ENCODE measurements around the gene NBAS. TPM values are rescaled to one million over a fixed set of nuclear protein-coding genes. Genes with fewer than 3 reads are reported as not detected.
A peak's percentile ranks its signal among the peaks of the same experiment; 100 is the strongest.

Gene NBAS
- total and polyA plus RNA-seq, 3 experiments from 2014 or later = 22.0 to 34.1 (median 30.6) TPM

- Mint-ChIP-seq H3K36me3 (peaks cover 23 to 89% (median 35%) of the 10 kb centered on the region in 3 donors), H3K4me3 (no peak overlapping the region), H3K9me3 (no peaks in the 10 kb centered on the region), H3K27ac (peak overlapping the region in 1 of 8 donors; percentile 23), H3K4me1 (peaks cover 0 to 5% (median under 1%) of the 10 kb centered on the region in 3 donors), H3K27me3 (no peaks in the 10 kb centered on the region)
- H3K9me3 ChIP-seq (ENCODE audit: low read length) = no peaks in the 10 kb centered on the region
- no peak overlapping the region for H3K27ac ChIP-seq (ENCODE audit: low read depth, low read length)
- POLR2A ChIA-PET = no interaction called here
- CTCF ChIA-PET = no interaction called here
- H3K27me3 ChIP-seq (ENCODE audit: insufficient read depth, low read length, poor library complexity, severe bottlenecking) = no peaks in the 10 kb centered on the region
- H3K4me1 ChIP-seq (ENCODE audit: insufficient read depth, low read length) = no peaks in the 10 kb centered on the region
- no peak overlapping the region for H3K4me3 ChIP-seq (ENCODE audit: low read length)
- DNase-seq = no peak
- H3K36me3 ChIP-seq (ENCODE audit: insufficient read depth, low read length) = peaks cover 73% of the 10 kb centered on the region
Measured at GRCh38 chr2:15603948-15604347, 42.8 kb upstream of the NBAS start.

DNA sequence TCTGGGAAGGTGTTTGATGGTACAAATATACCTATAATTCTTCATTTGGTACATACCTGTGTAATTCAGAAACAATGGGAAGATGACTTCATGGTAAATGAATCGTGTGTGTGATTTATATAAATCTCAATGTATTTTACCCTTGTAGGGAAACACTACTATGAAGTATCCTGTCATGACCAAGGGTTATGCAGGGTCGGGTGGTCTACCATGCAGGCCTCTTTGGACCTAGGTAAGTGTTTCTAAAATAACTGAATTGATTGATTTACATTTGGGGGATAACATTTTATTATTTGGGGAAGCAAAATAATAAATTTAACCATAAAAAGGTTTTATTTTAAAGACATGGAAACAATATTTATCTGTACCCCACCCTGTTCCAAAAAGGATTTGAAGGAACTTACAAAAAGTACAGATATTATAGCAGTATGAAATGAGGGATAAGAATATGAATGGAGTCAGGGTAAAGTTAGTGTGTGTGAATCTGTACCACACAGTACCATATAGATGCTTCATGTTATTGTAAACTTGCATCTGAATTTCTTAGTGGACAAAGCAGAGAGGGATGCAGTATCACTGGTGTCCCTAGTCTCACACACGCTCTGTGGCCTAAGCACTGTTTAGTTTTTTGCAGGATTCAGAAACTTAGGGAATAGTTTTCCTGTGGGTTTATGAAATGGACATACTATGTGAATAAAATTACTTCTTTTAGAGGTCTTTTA lies 42.1 kb upstream of the NBAS start:
- Mint-ChIP-seq H3K36me3 (peaks cover 23 to 94% (median 35%) of the 10 kb centered on the region in 3 donors), H3K27ac (peak overlapping the region in 1 of 8 donors; percentile 24), H3K27me3 (no peaks in the 10 kb centered on the region), H3K4me3 (no peak overlapping the region), H3K4me1 (peaks cover 0 to 5% (median 4%) of the 10 kb centered on the region in 3 donors), H3K9me3 (no peaks in the 10 kb centered on the region)
- DNase-seq = no peak
- Histone ChIP-seq H3K4me1 (ENCODE audit: insufficient read depth, low read length) (no peaks in the 10 kb centered on the region), H3K4me3 (ENCODE audit: low read length) (no peak overlapping the region), H3K36me3 (ENCODE audit: insufficient read depth, low read length) (peaks cover 77% of the 10 kb centered on the region), H3K27me3 (ENCODE audit: insufficient read depth, low read length, poor library complexity, severe bottlenecking) (no peaks in the 10 kb centered on the region), H3K27ac (ENCODE audit: low read depth, low read length) (no peak overlapping the region), H3K9me3 (ENCODE audit: low read length) (no peaks in the 10 kb centered on the region)
- ChIA-PET POLR2A (no interaction called here), CTCF (no interaction called here)

GRCh38 chr2:15602393-15602792 lies 41.3 kb upstream of the NBAS start:
- peaks cover 23 to 93% (median 36%) of the 10 kb centered on the region in 3 donors for H3K36me3 Mint-ChIP-seq
- H3K4me1 Mint-ChIP-seq = peaks cover 0 to 5% (median 4%) of the 10 kb centered on the region in 3 donors
- Histone ChIP-seq H3K4me3 (ENCODE audit: low read length) (no peak overlapping the region), H3K36me3 (ENCODE audit: insufficient read depth, low read length) (peaks cover 73% of the 10 kb centered on the region), H3K4me1 (ENCODE audit: insufficient read depth, low read length) (no peaks in the 10 kb centered on the region), H3K27me3 (ENCODE audit: insufficient read depth, low read length, poor library complexity, severe bottlenecking) (no peaks in the 10 kb centered on the region), H3K9me3 (ENCODE audit: low read length) (no peaks in the 10 kb centered on the region), H3K27ac (ENCODE audit: low read depth, low read length) (no peak overlapping the region)
- H3K27me3 Mint-ChIP-seq = no peaks in the 10 kb centered on the region
- H3K4me3 Mint-ChIP-seq = no peak overlapping the region
- CTCF ChIA-PET = interaction anchor here (1.9 kb wide), 1 partner anchor 25 kb away, joined by 4 read pairs; no protein-coding TSS in a partner anchor
- no peak for DNase-seq
- no peak overlapping the region for H3K27ac Mint-ChIP-seq
- H3K9me3 Mint-ChIP-seq = no peaks in the 10 kb centered on the region
- POLR2A ChIA-PET = no interaction called here

DNA sequence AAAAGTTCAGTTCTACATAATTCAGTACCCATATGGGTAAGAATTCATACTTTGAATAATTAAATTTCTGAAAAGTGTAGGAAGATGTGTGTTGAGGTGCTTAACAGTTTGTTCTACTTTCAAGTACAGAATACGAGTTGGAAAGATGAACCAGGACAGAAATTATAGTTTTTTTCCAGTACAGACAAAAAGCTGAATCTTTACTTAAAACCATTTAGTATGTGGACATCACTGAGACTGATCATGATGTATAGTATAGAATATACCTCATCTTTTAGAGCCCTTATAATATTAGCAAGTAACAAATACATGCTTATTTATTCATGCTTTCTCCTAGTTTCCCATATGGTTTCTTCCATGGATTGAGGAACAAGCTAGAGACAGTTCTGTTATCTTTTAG lies 40.5 kb upstream of the NBAS start:
- Histone ChIP-seq H3K4me1 (ENCODE audit: insufficient read depth, low read length) (no peaks in the 10 kb centered on the region), H3K27ac (ENCODE audit: low read depth, low read length) (no peak overlapping the region), H3K36me3 (ENCODE audit: insufficient read depth, low read length) (peaks cover 73% of the 10 kb centered on the region), H3K27me3 (ENCODE audit: insufficient read depth, low read length, poor library complexity, severe bottlenecking) (no peaks in the 10 kb centered on the region), H3K4me3 (ENCODE audit: low read length) (no peak overlapping the region), H3K9me3 (ENCODE audit: low read length) (no peaks in the 10 kb centered on the region)
- Mint-ChIP-seq H3K27ac (peak overlapping the region in 1 of 8 donors; percentile 33), H3K4me1 (peaks cover 0 to 7% (median 4%) of the 10 kb centered on the region in 3 donors), H3K4me3 (no peak overlapping the region), H3K27me3 (no peaks in the 10 kb centered on the region), H3K36me3 (peaks cover 23 to 93% (median 37%) of the 10 kb centered on the region in 3 donors), H3K9me3 (no peaks in the 10 kb centered on the region)
- ChIA-PET CTCF (interaction anchor here (1.1 to 1.9 kb wide), 2 partner anchors 24 to 35 kb away, joined by 3 to 4 read pairs; no protein-coding TSS in a partner anchor), POLR2A (no interaction called here)
- DNase-seq = no peak

DNA sequence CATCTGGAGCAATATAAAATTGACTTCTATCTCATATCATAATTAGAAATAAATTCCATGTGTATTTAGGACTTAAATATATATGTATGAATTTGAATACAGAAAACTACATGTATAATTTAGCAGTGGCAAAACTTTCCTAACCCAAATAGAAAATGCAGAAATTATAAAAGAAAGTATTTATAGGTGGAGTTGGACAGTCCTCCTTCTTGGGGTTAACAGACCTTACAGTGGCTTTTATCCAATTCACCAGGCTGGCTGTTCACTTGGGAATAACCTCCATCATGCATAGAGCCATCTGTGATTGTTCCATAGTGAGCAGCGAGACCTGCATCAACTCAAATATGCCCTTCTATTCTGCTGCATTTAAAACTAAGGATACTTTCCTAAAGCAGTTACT lies 38.9 kb upstream of the NBAS start:
- no peaks in the 10 kb centered on the region for H3K27me3 ChIP-seq (ENCODE audit: insufficient read depth, low read length, poor library complexity, severe bottlenecking)
- POLR2A ChIA-PET = no interaction called here
- H3K36me3 ChIP-seq (ENCODE audit: insufficient read depth, low read length) = peaks cover 73% of the 10 kb centered on the region
- H3K27ac ChIP-seq (ENCODE audit: low read depth, low read length) = no peak overlapping the region
- no peaks in the 10 kb centered on the region for H3K9me3 ChIP-seq (ENCODE audit: low read length)
- H3K4me3 ChIP-seq (ENCODE audit: low read length) = no peak overlapping the region
- Mint-ChIP-seq H3K9me3 (no peaks in the 10 kb centered on the region), H3K4me1 (peaks cover 11 to 19% (median 14%) of the 10 kb centered on the region in 3 donors), H3K4me3 (no peak overlapping the region), H3K27ac (no peak overlapping the region), H3K27me3 (no peaks in the 10 kb centered on the region), H3K36me3 (peaks cover 15 to 94% (median 30%) of the 10 kb centered on the region in 3 donors)
- DNase-seq = no peak
- H3K4me1 ChIP-seq (ENCODE audit: insufficient read depth, low read length) = no peaks in the 10 kb centered on the region
- CTCF ChIA-PET = interaction anchor here (1.0 kb wide), 1 partner anchor 32 kb away, joined by 3 read pairs; no protein-coding TSS in a partner anchor

GRCh38 chr2:15596968-15597367 lies 35.8 kb upstream of the NBAS start:
- Mint-ChIP-seq H3K9me3 (no peaks in the 10 kb centered on the region), H3K27ac (peak overlapping the region in 1 of 8 donors; percentile 44), H3K27me3 (peaks cover 0 to 2% of the 10 kb centered on the region in 2 donors), H3K4me1 (peaks cover 33 to 46% (median 39%) of the 10 kb centered on the region in 3 donors), H3K4me3 (no peak overlapping the region), H3K36me3 (peaks cover 0 to 74% (median 23%) of the 10 kb centered on the region in 3 donors)
- H3K4me3 ChIP-seq (ENCODE audit: low read length) = no peak overlapping the region
- no peak for DNase-seq
- no peaks in the 10 kb centered on the region for H3K27me3 ChIP-seq (ENCODE audit: insufficient read depth, low read length, poor library complexity, severe bottlenecking)
- no peak overlapping the region for H3K27ac ChIP-seq (ENCODE audit: low read depth, low read length)
- peaks cover 16% of the 10 kb centered on the region for H3K4me1 ChIP-seq (ENCODE audit: insufficient read depth, low read length)
- H3K9me3 ChIP-seq (ENCODE audit: low read length) = no peaks in the 10 kb centered on the region
- CTCF ChIA-PET = no interaction called here
- POLR2A ChIA-PET = no interaction called here
- peaks cover 49% of the 10 kb centered on the region for H3K36me3 ChIP-seq (ENCODE audit: insufficient read depth, low read length)

GRCh38 chr2:15596350-15596749 lies 35.2 kb upstream of the NBAS start:
- H3K9me3 ChIP-seq (ENCODE audit: low read length) = no peaks in the 10 kb centered on the region
- POLR2A ChIA-PET = no interaction called here
- H3K4me3 ChIP-seq (ENCODE audit: low read length) = no peak overlapping the region
- no peak overlapping the region for H3K27ac ChIP-seq (ENCODE audit: low read depth, low read length)
- CTCF ChIA-PET = no interaction called here
- H3K9me3 Mint-ChIP-seq = no peaks in the 10 kb centered on the region
- peaks cover 0 to 2% of the 10 kb centered on the region in 2 donors for H3K27me3 Mint-ChIP-seq
- peaks cover 17% of the 10 kb centered on the region for H3K4me1 ChIP-seq (ENCODE audit: insufficient read depth, low read length)
- H3K4me1 Mint-ChIP-seq = peaks cover 35 to 50% (median 43%) of the 10 kb centered on the region in 3 donors
- no peak overlapping the region for H3K4me3 Mint-ChIP-seq
- H3K27ac Mint-ChIP-seq = peak overlapping the region in 2 of 8 donors; percentile 9 to 14
- H3K27me3 ChIP-seq (ENCODE audit: insufficient read depth, low read length, poor library complexity, severe bottlenecking) = no peaks in the 10 kb centered on the region
- no peak for DNase-seq
- peaks cover 43% of the 10 kb centered on the region for H3K36me3 ChIP-seq (ENCODE audit: insufficient read depth, low read length)
- H3K36me3 Mint-ChIP-seq = peaks cover 0 to 72% (median 21%) of the 10 kb centered on the region in 3 donors

- Histone ChIP-seq H3K4me1 (ENCODE audit: insufficient read depth, low read length) (peaks cover 21% of the 10 kb centered on the region), H3K36me3 (ENCODE audit: insufficient read depth, low read length) (peaks cover 42% of the 10 kb centered on the region), H3K27ac (ENCODE audit: low read depth, low read length) (no peak overlapping the region), H3K4me3 (ENCODE audit: low read length) (no peak overlapping the region), H3K27me3 (ENCODE audit: insufficient read depth, low read length, poor library complexity, severe bottlenecking) (no peaks in the 10 kb centered on the region), H3K9me3 (ENCODE audit: low read length) (no peaks in the 10 kb centered on the region)
- Mint-ChIP-seq H3K27ac (peak overlapping the region in 1 of 8 donors; percentile 9), H3K9me3 (no peaks in the 10 kb centered on the region), H3K27me3 (peaks cover 0 to 2% of the 10 kb centered on the region in 2 donors), H3K4me1 (peaks cover 40 to 54% (median 47%) of the 10 kb centered on the region in 3 donors), H3K36me3 (peaks cover 0 to 70% (median 19%) of the 10 kb centered on the region in 3 donors), H3K4me3 (peak overlapping the region in 1 of 7 donors; percentile 55)
- no peak for DNase-seq
- POLR2A ChIA-PET = no interaction called here
- CTCF ChIA-PET = interaction anchor here (1.3 to 1.4 kb wide), 2 partner anchors 19 to 34 kb away, joined by 3 to 5 read pairs; partner anchors contain the start of gene NBAS
Measured at GRCh38 chr2:15595936-15596335, 34.8 kb upstream of the NBAS start.
